NCI-H1417 treated with DMSO at 0.1 percent for 48 hours (cell line): ENCODE results near the gene JAGN1.
"Not testable (repeated sequence)": the region's sequence is repeated elsewhere in the genome, so short reads cannot be mapped to it uniquely, and the experiment has no call there.

Experiments used
- DNase-seq: peaks from one replicate; lab custom pipeline; 2025; lab: John Stamatoyannopoulos, UW

The JAGN1 gene

DNA sequence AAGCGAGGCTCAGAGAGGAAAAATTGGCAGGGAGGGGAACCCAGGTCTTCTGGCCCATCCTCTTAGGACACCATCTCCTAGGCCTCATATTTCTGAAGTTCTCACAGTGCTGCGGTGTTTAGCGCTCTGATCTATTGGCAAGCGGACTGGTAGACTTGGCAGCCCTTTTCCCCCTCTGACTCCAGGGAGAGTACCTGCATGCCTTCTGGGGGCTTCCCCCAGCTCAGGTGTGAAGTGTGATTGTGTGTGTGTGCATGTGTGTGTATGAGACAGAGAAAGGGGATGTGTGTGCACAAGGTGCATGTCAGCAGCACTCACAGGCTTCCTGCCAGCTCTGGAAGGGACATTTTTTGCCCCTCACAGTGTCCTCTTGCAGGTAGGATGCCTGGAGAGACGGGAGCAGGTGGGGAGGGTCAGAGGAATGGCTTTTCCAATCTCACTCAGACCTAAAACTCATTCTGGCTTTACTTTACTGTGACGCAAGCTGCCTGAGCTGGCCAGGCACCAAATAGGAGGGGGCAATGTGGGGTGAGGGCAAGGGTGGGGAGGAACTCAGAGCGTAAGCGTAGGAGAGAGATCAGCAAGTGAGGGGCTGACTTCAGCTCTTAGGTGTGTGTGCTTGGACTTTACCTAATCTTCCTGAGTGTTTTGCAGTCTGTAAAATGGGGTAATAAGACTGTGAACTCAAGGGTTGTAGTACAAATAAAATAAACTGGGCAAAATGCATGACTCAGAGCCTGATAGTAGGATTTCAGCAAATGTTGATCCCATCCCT is 8.2 kb downstream of the JAGN1 start:
- DNase-seq: no peak

DNA sequence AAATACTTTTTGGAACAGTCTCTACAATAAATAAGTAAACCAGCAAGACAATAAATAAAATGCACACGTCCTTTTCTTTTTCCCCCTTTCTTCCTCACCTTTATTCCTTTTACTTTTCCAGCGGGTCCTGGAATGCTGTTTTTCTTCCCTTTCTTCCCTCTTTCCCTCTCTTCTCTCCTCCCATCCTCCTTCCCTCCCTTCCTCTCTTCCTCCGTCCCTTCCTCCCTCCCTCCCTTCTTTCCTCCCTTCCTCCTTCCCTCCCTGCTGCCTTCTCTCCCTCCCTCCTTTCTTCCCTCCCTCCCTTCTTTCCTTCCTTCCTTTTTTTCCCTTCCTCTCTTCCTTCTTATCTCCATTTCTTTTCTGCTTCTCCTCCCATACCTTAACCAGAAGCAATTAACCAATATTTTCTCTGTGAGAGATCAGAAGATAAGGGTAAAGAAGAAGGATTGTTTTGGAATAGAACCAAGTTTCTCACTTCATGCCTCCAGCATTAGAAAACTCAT is 8.9 kb downstream of the JAGN1 start:
- DNase-seq: no peak

DNA sequence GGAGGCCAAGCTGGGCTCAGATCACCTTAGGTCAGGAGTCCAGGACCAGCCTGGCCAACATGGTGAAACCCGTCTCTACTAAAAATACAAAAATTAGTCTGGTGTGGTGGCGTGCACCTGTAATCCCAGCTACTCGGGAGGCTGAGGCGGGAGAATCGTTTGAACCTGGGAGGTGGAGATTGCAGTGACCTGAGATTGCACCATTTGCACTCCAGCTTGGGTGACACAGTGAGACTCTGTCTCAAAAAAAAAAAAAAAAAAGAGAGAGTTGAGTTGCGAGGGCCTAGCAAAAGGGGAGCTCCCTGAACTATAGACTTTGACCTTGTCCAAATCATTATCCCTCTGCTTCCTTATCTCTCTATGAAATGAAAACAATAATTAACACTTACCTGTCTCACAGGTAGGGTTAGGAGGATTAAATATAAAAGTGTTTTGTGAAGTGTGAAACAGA is 10.6 kb downstream of the JAGN1 start:
- not testable (repeated sequence) for DNase-seq

GRCh38 chr3:9901967-9902366 is 11.6 kb downstream of the JAGN1 start:
- no peak for DNase-seq

GRCh38 chr3:9902372-9903237 is 12.2 kb downstream of the JAGN1 start, which contains the start of gene IL17RE:
Gene IL17RE, plus strand, starts transcription at chr3:9902848. Its CDS starts 85 bp downstream, at chr3:9902933.
- DNase-seq: no peak

DNA sequence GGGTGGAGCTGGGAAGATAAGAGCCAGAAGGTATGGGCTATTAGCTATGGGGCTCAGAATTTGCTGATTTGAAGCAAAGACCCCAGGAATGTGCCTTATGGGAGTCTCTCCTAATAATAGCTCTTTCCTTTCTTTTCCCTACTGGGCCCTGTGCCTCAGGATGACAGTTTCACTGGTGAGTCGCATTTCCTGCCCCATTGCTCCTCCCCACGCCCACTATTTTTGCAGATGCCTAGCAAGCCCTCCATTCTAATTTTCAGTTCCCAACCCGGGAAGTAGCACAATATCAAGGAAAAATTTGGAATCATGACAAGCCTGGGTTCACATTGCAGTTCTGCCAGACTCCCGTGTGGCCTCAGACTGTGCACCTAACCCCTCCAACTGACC is 12.8 kb downstream of the JAGN1 start:
- no peak for DNase-seq

- DNase-seq: no peak
Observed at GRCh38 chr3:9903904-9904303, 13.5 kb downstream of the JAGN1 start.

DNA sequence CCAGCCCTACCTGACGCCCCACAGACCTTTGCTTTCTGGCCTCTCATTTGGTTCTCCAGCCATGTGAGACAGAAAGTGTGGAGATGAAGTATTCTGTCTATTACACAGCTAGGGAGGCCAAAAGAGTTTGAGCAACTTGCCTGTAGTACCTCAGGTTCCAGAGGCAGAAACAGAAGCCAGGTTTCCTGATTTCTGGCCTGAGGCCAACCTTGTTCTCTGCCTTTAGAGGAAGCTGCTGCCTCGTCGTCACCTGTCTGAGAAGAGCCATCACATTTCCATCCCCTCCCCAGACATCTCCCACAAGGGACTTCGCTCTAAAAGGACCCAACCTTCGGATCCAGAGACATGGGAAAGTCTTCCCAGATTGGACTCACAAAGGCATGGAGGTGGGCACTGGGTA is 16.1 kb downstream of the JAGN1 start:
- DNase-seq: no peak

- DNase-seq: no peak
Observed at GRCh38 chr3:9908286-9908685, 17.9 kb downstream of the JAGN1 start.

GRCh38 chr3:9909221-9910013 is 19.0 kb downstream of the JAGN1 start:
- no peak for DNase-seq

DNA sequence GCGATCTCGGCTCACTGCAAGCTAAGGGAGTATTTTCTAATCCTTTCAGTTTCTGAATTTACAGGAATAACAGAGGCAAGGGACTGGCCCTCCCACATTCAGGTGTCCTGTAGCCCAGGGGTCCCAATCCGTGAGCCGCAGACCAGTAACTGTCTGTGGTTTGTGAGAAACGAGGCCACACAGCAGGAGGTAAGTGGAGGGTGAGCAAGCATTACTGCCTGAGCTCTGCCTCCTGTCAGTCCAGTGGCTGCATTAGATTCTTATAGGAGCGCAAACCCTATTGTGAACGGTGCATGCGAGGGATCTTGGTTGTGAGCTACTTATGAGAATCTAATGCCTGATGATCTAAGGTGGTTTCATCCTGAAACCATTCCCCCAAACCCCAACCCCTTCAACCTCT is 21.5 kb downstream of the JAGN1 start:
- no peak for DNase-seq

DNA sequence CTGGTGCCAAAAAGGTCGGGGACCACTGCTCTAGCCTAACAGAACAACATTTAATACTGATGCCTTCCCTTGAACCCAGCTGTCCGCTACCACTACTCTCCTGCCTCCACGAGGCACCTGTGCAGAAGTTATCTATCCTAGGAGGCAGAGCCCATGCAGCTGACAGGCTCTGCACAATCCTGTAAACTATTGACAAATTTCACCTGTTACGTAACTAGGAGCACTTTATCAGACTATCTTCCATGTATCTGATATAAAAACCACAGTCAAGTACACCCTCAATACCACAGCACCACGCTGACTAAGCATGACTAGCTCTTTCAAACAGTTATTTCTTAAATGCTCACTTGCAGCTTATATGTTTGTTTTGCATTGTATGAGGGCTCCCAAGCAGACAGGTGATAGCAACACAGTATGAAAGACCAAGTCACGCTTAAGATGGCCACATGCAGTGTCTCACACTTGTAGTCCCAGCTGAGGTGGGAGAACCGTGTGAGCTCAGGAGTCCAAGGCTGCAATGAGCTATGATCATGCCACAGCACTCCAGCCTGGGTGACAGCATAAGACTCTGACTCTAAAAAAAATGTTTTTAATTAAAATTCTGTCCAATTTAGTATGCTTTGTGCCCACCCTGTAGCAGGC is 22.0 kb downstream of the JAGN1 start:
- DNase-seq: no peak

GRCh38 chr3:9913601-9914000 is 23.2 kb downstream of the JAGN1 start:
- DNase-seq: no peak

GRCh38 chr3:9914011-9914410 is 23.6 kb downstream of the JAGN1 start:
- DNase-seq: no peak

DNA sequence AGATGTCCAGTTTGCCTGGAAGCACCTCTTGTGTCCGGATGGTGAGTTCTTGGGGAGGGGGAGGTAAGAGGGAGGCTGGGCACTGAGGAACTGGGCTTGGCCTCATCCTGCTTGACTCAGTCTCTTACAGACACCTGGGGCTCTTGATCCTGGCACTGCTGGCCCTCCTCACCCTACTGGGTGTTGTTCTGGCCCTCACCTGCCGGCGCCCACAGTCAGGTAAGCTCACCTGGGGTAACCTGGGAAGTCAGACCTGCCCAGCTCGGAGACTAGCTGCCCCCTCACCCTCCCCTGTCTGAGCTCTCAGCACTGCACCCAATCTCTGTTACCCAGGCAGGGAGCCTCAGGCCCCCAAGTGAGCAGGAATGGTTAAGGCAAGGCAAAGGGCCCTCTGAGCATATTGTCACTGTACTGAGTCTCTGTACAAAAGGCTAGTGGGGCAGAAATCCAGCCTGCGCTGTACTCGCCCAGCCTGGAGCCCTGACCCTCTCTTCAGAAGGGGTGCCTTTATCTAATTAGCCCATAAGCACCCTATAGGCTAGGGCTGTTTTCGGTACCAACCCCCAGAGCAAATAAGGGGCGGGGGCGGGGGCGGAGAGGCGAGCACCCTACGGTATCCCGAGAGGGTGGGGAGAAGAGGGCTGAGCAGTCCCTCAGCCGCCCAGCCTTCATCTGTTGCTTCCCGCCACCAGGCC is 24.3 kb downstream of the JAGN1 start:
- DNase-seq: no peak

- no peak for DNase-seq
Observed at GRCh38 chr3:9915254-9916141, 25.1 kb downstream of the JAGN1 start.

DNA sequence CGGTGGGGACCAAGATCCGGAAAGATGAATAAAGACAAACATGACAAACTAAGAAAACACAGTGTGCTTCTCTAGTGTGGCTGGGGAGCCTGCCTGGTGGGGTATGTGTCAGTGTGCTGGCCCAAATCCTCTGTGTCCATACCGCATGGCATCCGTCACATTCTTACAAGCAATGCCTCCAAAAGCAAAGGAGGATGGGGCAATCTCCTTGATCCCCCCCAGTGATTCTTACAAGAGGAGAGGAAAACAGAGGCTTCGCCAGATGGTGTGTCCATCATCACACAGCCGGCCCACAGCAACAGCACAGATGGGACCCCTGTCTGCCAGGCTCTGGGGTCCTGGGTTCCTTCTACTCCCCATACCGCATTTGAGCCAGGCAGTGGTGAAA is 25.9 kb downstream of the JAGN1 start:
- DNase-seq: no peak

- DNase-seq: no peak
Observed at GRCh38 chr3:9916734-9917680, 26.6 kb downstream of the JAGN1 start, which contains the start of gene IL17RC. Gene IL17RC, plus strand, starts transcription at chr3:9917098. Its CDS starts 218 bp downstream, at chr3:9917316.

DNA sequence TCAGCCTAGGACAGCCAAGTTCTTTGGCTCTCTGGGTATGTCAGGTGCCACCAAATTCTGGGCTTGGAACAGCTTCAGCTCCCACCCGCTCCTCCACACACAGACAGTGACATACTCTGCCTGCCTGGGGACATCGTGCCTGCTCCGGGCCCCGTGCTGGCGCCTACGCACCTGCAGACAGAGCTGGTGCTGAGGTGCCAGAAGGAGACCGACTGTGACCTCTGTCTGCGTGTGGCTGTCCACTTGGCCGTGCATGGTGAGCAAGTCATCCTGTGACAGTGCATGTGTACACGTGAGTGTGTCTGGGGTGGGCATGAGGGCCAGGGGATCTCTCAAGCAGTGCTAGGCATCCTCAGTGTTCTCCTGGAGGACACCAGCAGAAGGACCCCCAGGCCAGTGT is 27.4 kb downstream of the JAGN1 start:
- DNase-seq: no peak
